GM19238 (cell line): ENCODE results near the gene SEC16B.

Source experiments
- DNase-seq: peaks from one replicate; pipeline ENCODE4 v3.0.0; 2011; ENCODE audit warnings: low spot score; ENCODE audit not compliant: insufficient read length

Gene SEC16B

GRCh38 chr1:177977141-177977540 is 7.3 kb upstream of the SEC16B start:
- DNase-seq: no peak

GRCh38 chr1:177976596-177976995 is 6.7 kb upstream of the SEC16B start:
- DNase-seq: no peak

GRCh38 chr1:177975588-177976495 is 6.0 kb upstream of the SEC16B start:
- DNase-seq: no peak

- no peak for DNase-seq
Observed at GRCh38 chr1:177973585-177973984, 3.7 kb upstream of the SEC16B start.

- DNase-seq: no peak
Observed at GRCh38 chr1:177969109-177969508, 749 bp downstream of the SEC16B start.

GRCh38 chr1:177966199-177966598 is 3.7 kb downstream of the SEC16B start:
- no peak for DNase-seq

- DNase-seq: no peak
Observed at GRCh38 chr1:177965293-177965692, 4.6 kb downstream of the SEC16B start.

GRCh38 chr1:177964336-177964735 is 5.5 kb downstream of the SEC16B start:
- no peak for DNase-seq

GRCh38 chr1:177960939-177961622 is 8.8 kb downstream of the SEC16B start:
- no peak for DNase-seq

- DNase-seq: no peak
Observed at GRCh38 chr1:177959811-177960515, 9.9 kb downstream of the SEC16B start.

GRCh38 chr1:177958092-177958491 is 11.8 kb downstream of the SEC16B start:
- DNase-seq: no peak

GRCh38 chr1:177954076-177954475 is 15.8 kb downstream of the SEC16B start:
- no peak for DNase-seq

- no peak for DNase-seq
Observed at GRCh38 chr1:177953549-177953948, 16.3 kb downstream of the SEC16B start.

GRCh38 chr1:177952691-177953090 is 17.2 kb downstream of the SEC16B start:
- no peak for DNase-seq

- no peak for DNase-seq
Observed at GRCh38 chr1:177952249-177952648, 17.6 kb downstream of the SEC16B start.

GRCh38 chr1:177950506-177950905 is 19.4 kb downstream of the SEC16B start:
- DNase-seq: no peak

GRCh38 chr1:177948336-177948972 is 21.4 kb downstream of the SEC16B start:
- peak; percentile 37 for DNase-seq

- no peak for DNase-seq
Observed at GRCh38 chr1:177947623-177948022, 22.2 kb downstream of the SEC16B start.

GRCh38 chr1:177945943-177946650 is 23.8 kb downstream of the SEC16B start:
- peak; percentile 42 for DNase-seq

GRCh38 chr1:177944016-177944949 is 25.6 kb downstream of the SEC16B start:
- DNase-seq: no peak
